ENCODE results near the gene CSDE1. TPM values are rescaled to one million over a fixed set of nuclear protein-coding genes. Genes with fewer than 3 reads are reported as not detected.
A peak's percentile ranks its signal among the peaks of the same experiment; 100 is the strongest.
"Not testable (repeated sequence)": the region's sequence is repeated elsewhere in the genome, so short reads cannot be mapped to it uniquely, and the experiment has no call there.

Gene CSDE1
- total RNA-seq, result 1,000 to 10,000 TPM; 2,331 to 4,024 (median 3,697) TPM

DNA sequence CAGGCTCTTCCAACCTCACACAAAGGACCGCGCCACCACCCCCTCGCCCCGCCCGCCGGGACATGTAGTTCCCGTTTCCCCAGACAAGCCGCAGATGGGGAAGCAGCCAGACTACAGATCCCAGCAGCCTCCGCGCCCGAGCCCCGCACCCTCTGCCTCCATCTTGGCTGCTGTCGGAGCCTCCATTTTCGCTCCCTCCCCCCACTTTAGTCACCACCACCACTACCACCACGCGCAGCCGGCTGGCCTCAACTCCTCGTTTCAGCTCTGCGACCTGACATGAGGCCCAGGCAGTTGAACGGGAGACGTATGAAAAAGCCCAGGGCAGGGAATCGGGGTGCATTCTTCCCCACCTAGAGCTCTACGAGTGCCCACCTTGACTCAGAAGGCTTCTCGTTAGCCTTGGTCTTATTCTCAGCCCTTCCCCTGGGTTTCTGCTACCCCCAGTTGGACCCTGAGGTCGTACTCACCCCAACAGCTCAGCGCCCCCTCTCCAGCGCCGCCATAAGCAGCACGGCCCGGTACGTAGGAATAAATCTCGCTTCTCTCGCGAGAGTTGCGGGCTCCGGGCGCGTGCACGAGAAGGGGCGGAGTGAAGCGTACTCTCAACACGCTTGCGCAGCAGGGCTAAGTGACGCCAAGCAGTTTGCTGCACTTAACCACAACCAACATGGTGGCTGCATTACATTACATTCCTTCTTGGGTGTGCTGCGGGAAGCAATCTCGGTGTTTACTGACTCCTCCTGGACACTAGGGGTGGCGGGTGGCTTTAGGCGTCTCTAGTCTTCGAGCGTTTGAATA, at the start of gene CSDE1:
Gene CSDE1, minus strand, starts transcription at position 530 of the 801 bp plus-strand sequence. CDS start 18,094 bp downstream, outside the sequence.
- intact Hi-C loops (cut with DNase I; ENCODE audit: low total_unique reads) (loop anchor here (1.0 to 10.0 kb wide), 8 partner anchors 54 to 1803 kb away; partner anchors contain the start of genes BCAS2, DENND2C, SLC16A1 and TRIM33), in situ Hi-C loops (cut with MboI; ENCODE audit: low sequenced_read_pairs in 4 of 4) (loop anchor here in 3 of 4 donors (10.0 to 25.0 kb wide), 2 partner anchors 170 to 173 kb away; partner anchors contain the start of gene BCAS2 (in 3 of the 3))
- Histone ChIP-seq H3K27me3 (no peaks in the 10 kb centered on the region), H3K36me3 (no peaks in the 10 kb centered on the region), H3K27ac (peak within 1 kb of the TSS; percentile 97 to 100 (median 98)), H3K4me1 (peaks cover 33 to 37% of the 10 kb centered on the region in 2 donors), H3K4me3 (peak within 1 kb of the TSS; percentile 83 to 98 (median 90)), H3K9me3 (no peaks in the 10 kb centered on the region)
- DNase-seq (peak; percentile 98), ATAC-seq (peak; percentile 83 to 86)
- TF ChIP-seq, protein P1, sequence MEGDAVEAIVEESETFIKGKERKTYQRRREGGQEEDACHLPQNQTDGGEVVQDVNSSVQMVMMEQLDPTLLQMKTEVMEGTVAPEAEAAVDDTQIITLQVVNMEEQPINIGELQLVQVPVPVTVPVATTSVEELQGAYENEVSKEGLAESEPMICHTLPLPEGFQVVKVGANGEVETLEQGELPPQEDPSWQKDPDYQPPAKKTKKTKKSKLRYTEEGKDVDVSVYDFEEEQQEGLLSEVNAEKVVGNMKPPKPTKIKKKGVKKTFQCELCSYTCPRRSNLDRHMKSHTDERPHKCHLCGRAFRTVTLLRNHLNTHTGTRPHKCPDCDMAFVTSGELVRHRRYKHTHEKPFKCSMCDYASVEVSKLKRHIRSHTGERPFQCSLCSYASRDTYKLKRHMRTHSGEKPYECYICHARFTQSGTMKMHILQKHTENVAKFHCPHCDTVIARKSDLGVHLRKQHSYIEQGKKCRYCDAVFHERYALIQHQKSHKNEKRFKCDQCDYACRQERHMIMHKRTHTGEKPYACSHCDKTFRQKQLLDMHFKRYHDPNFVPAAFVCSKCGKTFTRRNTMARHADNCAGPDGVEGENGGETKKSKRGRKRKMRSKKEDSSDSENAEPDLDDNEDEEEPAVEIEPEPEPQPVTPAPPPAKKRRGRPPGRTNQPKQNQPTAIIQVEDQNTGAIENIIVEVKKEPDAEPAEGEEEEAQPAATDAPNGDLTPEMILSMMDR (IDR thresholded peaks at IDR 0.05 in 4 of 5, conservative IDR thresholded peaks at IDR 0.05 in 1 of 5), result peak; percentile 17 to 66 (median 61)
- TF ChIP-seq POLR2A (IDR thresholded peaks at IDR 0.05), result peak; percentile 95 to 96

DNA sequence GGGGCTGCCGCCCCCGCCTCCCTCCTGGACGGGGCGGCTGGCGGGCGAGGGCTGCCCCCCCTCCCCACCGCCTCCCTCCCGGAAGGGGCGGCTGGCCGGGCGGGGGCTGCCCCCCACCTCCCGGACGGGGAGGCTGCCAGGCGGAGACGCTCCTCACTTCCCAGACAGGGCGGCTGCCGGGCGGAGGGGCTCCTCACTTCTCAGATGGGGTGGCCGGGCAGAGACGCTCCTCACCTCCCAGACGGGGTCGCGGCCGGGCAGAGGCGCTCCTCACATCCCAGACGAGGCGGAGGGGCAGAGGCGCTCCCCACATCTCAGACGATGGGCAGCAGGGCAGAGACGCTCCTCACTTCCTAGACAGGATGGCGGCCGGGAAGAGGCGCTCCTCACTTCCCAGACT, 46.7 kb upstream of the CSDE1 start:
- intact Hi-C loops (cut with DNase I; ENCODE audit: low total_unique reads), result not testable (repeated sequence)

DNA sequence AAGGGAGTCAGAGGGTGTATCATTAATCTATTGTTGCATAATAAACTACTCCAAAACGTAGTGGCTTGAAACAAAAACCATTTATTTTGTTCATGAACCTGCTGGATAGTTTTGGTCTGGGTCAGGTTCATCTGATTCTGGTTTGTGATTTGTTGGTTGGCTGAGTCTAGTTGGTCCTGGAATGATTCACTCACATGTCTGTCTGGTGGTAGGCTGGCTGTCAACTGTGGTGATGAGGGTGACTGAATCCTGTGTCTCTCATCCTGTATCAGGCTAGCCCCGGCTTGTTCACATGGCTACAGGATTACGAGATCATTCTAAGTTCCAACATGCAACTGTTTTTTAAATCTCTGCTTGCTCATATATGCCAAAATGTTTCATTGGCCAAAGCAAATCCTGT, 45.2 kb upstream of the CSDE1 start:
- Histone ChIP-seq H3K36me3 (no peaks in the 10 kb centered on the region), H3K9me3 (no peaks in the 10 kb centered on the region), H3K4me1 (no peaks in the 10 kb centered on the region), H3K4me3 (no peak overlapping the region), H3K27me3 (no peaks in the 10 kb centered on the region), H3K27ac (no peak overlapping the region)
- intact Hi-C loops (cut with DNase I; ENCODE audit: low total_unique reads) (no loop called here), in situ Hi-C loops (cut with MboI; ENCODE audit: low sequenced_read_pairs in 4 of 4) (no loop called here)
- DNase-seq (no peak), ATAC-seq (no peak)
- TF ChIP-seq, protein P1 (IDR thresholded peaks at IDR 0.05 in 4 of 5, conservative IDR thresholded peaks at IDR 0.05 in 1 of 5), result no peak
- no peak for TF ChIP-seq POLR2A (IDR thresholded peaks at IDR 0.05)

More for the DNA sequence above, 46.7 kb upstream of the CSDE1 start:
- ATAC-seq; DNase-seq; H3K9me3 ChIP-seq; H3K36me3 ChIP-seq; H3K4me3 ChIP-seq; H3K27me3 ChIP-seq; H3K4me1 ChIP-seq; in situ Hi-C loops (cut with MboI; ENCODE audit: low sequenced_read_pairs in 4 of 4); H3K27ac ChIP-seq: not testable (repeated sequence)

DNA sequence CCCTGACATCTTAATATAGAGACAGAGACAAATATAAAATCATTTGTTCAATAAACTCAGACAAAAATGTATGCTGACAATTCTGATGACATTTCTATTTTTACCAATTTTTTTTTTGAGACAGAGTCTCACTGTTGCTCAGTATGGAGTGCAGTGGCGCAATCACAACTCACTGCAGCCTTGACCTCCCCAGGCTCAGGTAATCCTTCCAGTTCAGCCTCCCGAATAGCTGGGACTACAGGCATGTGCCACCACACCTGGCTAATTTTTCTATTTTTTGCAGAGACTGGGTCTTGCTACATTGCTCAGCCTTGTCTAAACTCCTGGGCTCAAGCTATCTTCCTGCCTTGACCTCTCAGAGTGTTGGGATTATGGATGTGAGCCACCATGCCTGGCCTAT, 36.3 kb upstream of the CSDE1 start:
- no peak overlapping the region for H3K4me3 ChIP-seq
- ATAC-seq, result no peak
- no peaks in the 10 kb centered on the region for H3K9me3 ChIP-seq
- no peaks in the 10 kb centered on the region for H3K27me3 ChIP-seq
- no peak overlapping the region for H3K27ac ChIP-seq
- TF ChIP-seq, protein P1 (IDR thresholded peaks at IDR 0.05 in 4 of 5, conservative IDR thresholded peaks at IDR 0.05 in 1 of 5), result no peak
- no peak for TF ChIP-seq POLR2A (IDR thresholded peaks at IDR 0.05)
- H3K4me1 ChIP-seq, result no peaks in the 10 kb centered on the region
- in situ Hi-C loops (cut with MboI; ENCODE audit: low sequenced_read_pairs in 4 of 4), result no loop called here
- intact Hi-C loops (cut with DNase I; ENCODE audit: low total_unique reads), result no loop called here
- no peak for DNase-seq
- no peaks in the 10 kb centered on the region for H3K36me3 ChIP-seq

DNA sequence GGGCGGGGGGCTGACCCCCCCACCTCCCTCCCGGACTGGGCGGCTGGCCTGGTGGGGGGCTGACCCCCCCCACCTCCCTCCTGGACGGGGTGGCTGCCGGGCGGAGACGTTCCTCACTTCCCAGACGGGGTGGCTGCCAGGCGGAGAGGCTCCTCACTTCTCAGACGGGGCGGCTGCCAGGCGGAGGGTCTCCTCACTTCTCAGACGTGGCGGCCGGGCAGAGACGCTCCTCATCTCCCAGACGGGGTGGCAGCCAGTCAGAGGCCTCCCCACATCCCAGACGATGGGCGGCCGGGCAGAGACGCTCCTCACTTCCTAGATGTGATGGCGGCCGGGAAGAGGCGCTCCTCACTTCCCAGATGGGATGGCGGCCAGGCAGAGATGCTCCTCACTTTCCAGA, 32.8 kb upstream of the CSDE1 start:
- in situ Hi-C loops (cut with MboI; ENCODE audit: low sequenced_read_pairs in 4 of 4); intact Hi-C loops (cut with DNase I; ENCODE audit: low total_unique reads); DNase-seq; H3K4me1 ChIP-seq; ATAC-seq; H3K27me3 ChIP-seq; H3K4me3 ChIP-seq; H3K9me3 ChIP-seq; H3K27ac ChIP-seq; H3K36me3 ChIP-seq: not testable (repeated sequence)

DNA sequence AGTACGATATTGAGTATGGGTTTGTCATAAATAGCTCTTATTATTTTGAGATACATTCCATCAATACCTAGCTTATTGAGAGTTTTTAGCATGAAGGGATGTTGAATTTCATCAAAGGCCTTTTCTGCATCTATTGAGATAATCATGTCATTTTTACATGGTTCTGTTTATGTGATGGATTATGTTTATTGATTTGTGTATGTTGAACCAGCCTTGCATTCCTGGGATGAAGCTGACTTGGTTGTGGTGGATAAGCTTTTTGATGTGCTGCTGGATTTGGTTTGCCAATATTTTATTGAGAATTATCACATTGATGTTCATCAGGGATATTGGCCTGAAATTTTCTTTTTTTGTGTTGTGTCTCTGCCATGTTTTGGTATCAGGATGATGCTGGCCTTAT, 28.7 kb upstream of the CSDE1 start:
- H3K27me3 ChIP-seq; ATAC-seq; H3K9me3 ChIP-seq; H3K4me1 ChIP-seq; in situ Hi-C loops (cut with MboI; ENCODE audit: low sequenced_read_pairs in 4 of 4); H3K36me3 ChIP-seq; H3K27ac ChIP-seq; DNase-seq; H3K4me3 ChIP-seq: not testable (repeated sequence)
- intact Hi-C loops (cut with DNase I; ENCODE audit: low total_unique reads), result loop anchor here (10.0 kb wide), 1 partner anchor 1712 kb away; the partner anchor contains the start of gene LRIG2

All from gastrocnemius medialis (tissue), 4 donors.